OCI-LY7 (cell line): Measurements from ENCODE around the gene CFHR1. TPM values are rescaled to one million over a fixed set of nuclear protein-coding genes. Genes with fewer than 3 reads are reported as not detected.
"Not testable (repeated sequence)": the region's sequence is repeated elsewhere in the genome, so short reads cannot be mapped to it uniquely, and the experiment has no call there.

ENCODE experiments used
- Bru-seq: library from RNA; stranded (reverse); fragments of 400-500 nt; gene quantifications from one replicate; lab custom pipeline; 2021; lab: Mats Ljungman, UMichigan
- BruChase-seq, 2 experiments: library from RNA; stranded (reverse); fragments of 400-500 nt; gene quantifications; one replicate each; lab custom pipeline; 2021; lab: Mats Ljungman, UMichigan
- BruUV-seq: library from RNA; stranded (reverse); fragments of 400-500 nt; replicated peaks from 2 replicates; lab custom pipeline; 2021; lab: Mats Ljungman, UMichigan
- CTCF ChIA-PET: fragments of 300-600 bp; sonication (Branson Sonifier 250); formaldehyde crosslinking; loops from one replicate; lab custom pipeline; 2022; ENCODE audit warnings: antibody characterized with exemption; ENCODE audit not compliant: unreplicated experiment; lab: Charles Lee
- POLR2A ChIA-PET: fragments of 300-600 bp; sonication (Branson Sonifier 250); formaldehyde crosslinking; loops from one replicate; lab custom pipeline; 2022; ENCODE audit warnings: antibody characterized with exemption; lab: Charles Lee
- DNase-seq: peaks from one replicate; pipeline ENCODE4 v3.0.0-alpha.2; 2015; ENCODE audit warnings: low spot score
- H2AFZ ChIP-seq: fragments of 200-600 bp; sonication (generic), shearing (Covaris generic); 2 replicates; pipeline ENCODE4 v1.6.1; 2014; ENCODE audit warnings: mild to moderate bottlenecking, antibody characterized with exemption, low read length, moderate library complexity
- H3K27ac ChIP-seq: fragments of 200-600 bp; sonication (generic); 2 replicates; pipeline ENCODE4 v1.5.1; 2014; ENCODE audit warnings: mixed run types, low read depth, mild to moderate bottlenecking, moderate library complexity, low read length, inconsistent platforms; ENCODE audit not compliant: poor library complexity, severe bottlenecking
- H3K36me3 ChIP-seq: fragments of 200-600 bp; sonication (generic); 2 replicates; pipeline ENCODE4 v1.6.1; 2014; ENCODE audit warnings: mild to moderate bottlenecking, antibody characterized with exemption, low read length, moderate library complexity, mixed read lengths; ENCODE audit not compliant: insufficient read depth
- H3K4me1 ChIP-seq: fragments of 200-600 bp; sonication (generic); 2 replicates; pipeline ENCODE4 v1.5.1; 2014; ENCODE audit warnings: mild to moderate bottlenecking, low read length; ENCODE audit not compliant: insufficient read depth, poor library complexity, severe bottlenecking
- H3K4me2 ChIP-seq: fragments of 200-600 bp; sonication (generic); 2 replicates; pipeline ENCODE4 v1.6.1; 2014; ENCODE audit warnings: mild to moderate bottlenecking, low read length
- H3K4me3 ChIP-seq: fragments of 200-600 bp; sonication (generic); 2 replicates; pipeline ENCODE4 v1.5.1; 2014; ENCODE audit warnings: mild to moderate bottlenecking, low read depth, low read length; ENCODE audit not compliant: poor library complexity, severe bottlenecking
- H3K79me2 ChIP-seq: fragments of 200-600 bp; sonication (generic); 2 replicates; pipeline ENCODE4 v1.6.1; 2016; ENCODE audit warnings: low read depth, mild to moderate bottlenecking, low read length, moderate library complexity, mixed read lengths; ENCODE audit not compliant: insufficient read depth
- H3K9me2 ChIP-seq: fragments of 200-600 bp; sonication (generic); 2 replicates; pipeline ENCODE4 v1.6.1; 2016; ENCODE audit warnings: mild to moderate bottlenecking, low read length, mixed read lengths; ENCODE audit not compliant: insufficient read depth
- H3K9me3 ChIP-seq: fragments of 200-600 bp; sonication (generic); 2 replicates; pipeline ENCODE4 v1.6.1; 2014; ENCODE audit warnings: mild to moderate bottlenecking, mixed run types, low read length, mixed read lengths
- H4K20me1 ChIP-seq: fragments of 200-600 bp; sonication (generic); 2 replicates; pipeline ENCODE4 v1.6.1; 2014; ENCODE audit warnings: mild to moderate bottlenecking, antibody characterized with exemption, low read length, moderate library complexity, mixed read lengths; ENCODE audit not compliant: insufficient read depth
- CTCF ChIP-seq: fragments of 200-600 bp; sonication (generic); conservative IDR thresholded peaks from 2 replicates; pipeline ENCODE4 v1.5.1; 2014; ENCODE audit warnings: mild to moderate bottlenecking, antibody characterized with exemption, low read length, moderate library complexity, mixed read lengths
- EZH2phosphoT487 ChIP-seq: fragments of 200-600 bp; sonication (generic); IDR thresholded peaks from 2 replicates; pipeline ENCODE4 v1.6.1; 2018; ENCODE audit warnings: low read depth, borderline replicate concordance, mild to moderate bottlenecking, mixed run types, antibody characterized with exemption, low read length, moderate library complexity, mixed read lengths
- intact Hi-C: fragments of 100-400 bp; cut with micrococcal nuclease; formaldehyde crosslinking; loops from one replicate; pipeline ENCODE4 v1.10.0; 2022; ENCODE audit not compliant: unreplicated experiment
- long read RNA-seq: library from polyadenylated mRNA; stranded (forward); transcript quantifications from one replicate; pipeline ENCODE4 v2.0.0, GENCODE V29; 2022
- total RNA-seq, 2 experiments: library from RNA; depleted of rRNA in 1 of 2; stranded (reverse); fragments of >200 nt in 1 of 2; shearing (Covaris generic) in 1 of 2; gene quantifications; 2 replicates each; pipeline ENCODE4 v1.2.3, GENCODE V29; 2014 to 2022

CFHR1 gene
- total RNA-seq (2014; rRNA removed; shearing (Covaris generic)) (not detected in 2 replicates), total RNA-seq (2022) (not detected in 2 replicates), Bru-seq, nascent RNA (not detected), BruChase-seq, experiment 1, labeled RNA remaining after a 6-hour chase (not detected), BruChase-seq, experiment 2, labeled RNA remaining after a 2-hour chase (not detected)
- long read RNA-seq: 0 reads

GRCh38 chr1:196819531-196819930 lies at the start of gene CFHR1:
Gene CFHR1 (plus strand): TSS chr1:196819731. CDS start chr1:196819845, 114 bp downstream.
- H4K20me1 ChIP-seq, H3K9me3 ChIP-seq, CTCF ChIA-PET, H3K4me3 ChIP-seq, H3K79me2 ChIP-seq, H3K4me2 ChIP-seq, H3K9me2 ChIP-seq, H3K27ac ChIP-seq, BruUV-seq, H3K36me3 ChIP-seq, H2AFZ ChIP-seq, DNase-seq, H3K4me1 ChIP-seq, POLR2A ChIA-PET, intact Hi-C loops: not testable (repeated sequence)

GRCh38 chr1:196769823-196770222 lies 49.7 kb upstream of the CFHR1 start:
- H3K79me2 ChIP-seq, H3K36me3 ChIP-seq, intact Hi-C loops, H3K4me1 ChIP-seq, DNase-seq, H3K27ac ChIP-seq, H3K4me2 ChIP-seq, H3K9me3 ChIP-seq, BruUV-seq, H3K9me2 ChIP-seq, H2AFZ ChIP-seq, H4K20me1 ChIP-seq, POLR2A ChIA-PET, CTCF ChIA-PET, H3K4me3 ChIP-seq: not testable (repeated sequence)

GRCh38 chr1:196773713-196774112 lies 45.8 kb upstream of the CFHR1 start:
- H3K79me2 ChIP-seq: no peaks in the 10 kb centered on the region
- POLR2A ChIA-PET: no interaction called here
- DNase-seq: no peak
- no peak overlapping the region for H3K27ac ChIP-seq
- BruUV-seq: no TSS peak
- no peak overlapping the region for H3K4me2 ChIP-seq
- no peaks in the 10 kb centered on the region for H3K36me3 ChIP-seq
- no peak for TF ChIP-seq EZH2phosphoT487
- no peak for TF ChIP-seq CTCF
- intact Hi-C loops: no loop called here
- H3K4me3 ChIP-seq: no peak overlapping the region
- no peaks in the 10 kb centered on the region for H3K9me3 ChIP-seq
- H2AFZ ChIP-seq: no peak overlapping the region
- CTCF ChIA-PET: no interaction called here
- no peaks in the 10 kb centered on the region for H3K9me2 ChIP-seq
- H3K4me1 ChIP-seq: no peaks in the 10 kb centered on the region
- H4K20me1 ChIP-seq: no peaks in the 10 kb centered on the region

GRCh38 chr1:196774175-196774574 lies 45.4 kb upstream of the CFHR1 start:
- ChIA-PET POLR2A (no interaction called here), CTCF (no interaction called here)
- H3K9me3 ChIP-seq: no peaks in the 10 kb centered on the region
- no peak overlapping the region for H3K4me2 ChIP-seq
- no TSS peak for BruUV-seq
- no peak overlapping the region for H2AFZ ChIP-seq
- H3K4me1 ChIP-seq: no peaks in the 10 kb centered on the region
- DNase-seq: no peak
- no peaks in the 10 kb centered on the region for H3K79me2 ChIP-seq
- no peak overlapping the region for H3K27ac ChIP-seq
- no peaks in the 10 kb centered on the region for H4K20me1 ChIP-seq
- TF ChIP-seq EZH2phosphoT487 (no peak), CTCF (no peak)
- no peak overlapping the region for H3K4me3 ChIP-seq
- H3K36me3 ChIP-seq: no peaks in the 10 kb centered on the region
- no peaks in the 10 kb centered on the region for H3K9me2 ChIP-seq
- intact Hi-C loops: no loop called here
